ENCODE results near the gene GXYLT1. TPM values are rescaled to one million over a fixed set of nuclear protein-coding genes. Genes with fewer than 3 reads are reported as not detected.
"Not testable (repeated sequence)": the region's sequence is repeated elsewhere in the genome, so short reads cannot be mapped to it uniquely, and the experiment has no call there.

Gene GXYLT1
- total and polyA plus RNA-seq, 9 of the 15 experiments (the other 6 are each of a cell fraction or from before 2014, with no cell fraction given) = 1.4 to 9.3 (median 5.5) TPM

- TF ChIP-seq LCOR (CRISPR knock-in tag; IDR thresholded peaks at IDR 0.05) = no peak
- TF ChIP-seq POLR2H (tag; IDR thresholded peaks at IDR 0.05; ENCODE audit: low read depth) = no peak
- no peak for TF ChIP-seq COPS2 (conservative IDR thresholded peaks at IDR 0.05)
- TF ChIP-seq CREB1 (IDR thresholded peaks at IDR 0.05) = no peak
- no peak for TF ChIP-seq CREB1 (CRISPR knock-in tag; IDR thresholded peaks at IDR 0.05)
- no peak for TF ChIP-seq ZKSCAN1 (IDR thresholded peaks at IDR 0.05; ENCODE audit: low read depth, low read length)
- TF ChIP-seq NFIX (CRISPR knock-in tag; IDR thresholded peaks at IDR 0.05; ENCODE audit: low read depth) = no peak
- TF ChIP-seq MAZ (CRISPR knock-in tag; conservative IDR thresholded peaks at IDR 0.05 in 1 of 2, IDR thresholded peaks at IDR 0.05 in 1 of 2) = no peak
Observed at GRCh38 chr12:42053456-42053855, 91.2 kb downstream of the GXYLT1 start (continued).

DNA sequence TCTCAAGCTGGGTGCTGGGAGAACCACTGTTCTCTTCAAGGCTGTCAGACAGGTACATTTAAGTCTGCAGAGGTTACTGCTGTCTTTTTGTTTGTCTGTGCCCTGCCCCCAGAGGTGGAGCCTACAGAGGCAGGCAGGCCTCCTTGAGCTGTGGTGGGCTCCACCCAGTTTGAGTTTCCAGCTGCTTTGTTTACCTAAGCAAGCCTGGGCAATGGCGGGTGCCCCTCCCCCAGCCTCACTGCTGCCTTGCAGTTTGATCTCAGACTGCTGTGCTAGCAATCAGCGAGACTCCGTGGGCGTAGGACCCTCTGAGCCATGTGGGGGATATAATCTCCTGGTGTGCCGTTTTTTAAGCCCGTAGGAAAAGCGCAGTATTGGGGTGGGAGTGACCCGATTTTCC lies 95.7 kb downstream of the GXYLT1 start:
- H3K9me3 ChIP-seq (replicated peaks; ENCODE audit: control insufficient read depth, insufficient read depth, low read depth, low read length); H3K9ac ChIP-seq (ENCODE audit: insufficient read depth in 1 of 2, low read depth in 2 of 2, low read length in 2 of 2); ATAC-seq; DNase-seq (ENCODE audit: extremely low read depth in 1 of 4, low spot score in 3 of 4); H3K4me1 ChIP-seq (replicated peaks in 1 of 2; ENCODE audit: control insufficient read depth in 2 of 2, insufficient read depth in 2 of 2, low read length in 2 of 2); H3K27me3 ChIP-seq (ENCODE audit: control insufficient read depth in 2 of 2, insufficient read depth in 2 of 2, low read length in 2 of 2); BruUV-seq (replicated peaks); H3K4me3 ChIP-seq; H3K9me1 ChIP-seq (ENCODE audit: control insufficient read depth, insufficient read depth, low read length); H4K20me1 ChIP-seq (replicated peaks; ENCODE audit: control insufficient read depth, insufficient read depth, low read length); intact Hi-C loops (cut with micrococcal nuclease); CTCF ChIA-PET (ENCODE audit: low intra/inter-chr PET ratio); H3K36me3 ChIP-seq (ENCODE audit: control insufficient read depth, insufficient read depth, low read length); POLR2A ChIA-PET; H3K79me2 ChIP-seq (ENCODE audit: control insufficient read depth, insufficient read depth, low read length); FAIRE-seq; H3K27ac ChIP-seq (ENCODE audit: extremely low read depth, low read depth, low read length); in situ Hi-C loops (cut with MboI): not testable (repeated sequence)
- TF ChIP-seq EGR1 (conservative IDR thresholded peaks at IDR 0.05) (0 out of 2 replicates have a peak, but pooled peaks have one; percentile 5), FOXA3 (CRISPR knock-in tag; conservative IDR thresholded peaks at IDR 0.05 in 1 of 2, IDR thresholded peaks at IDR 0.05 in 1 of 2) (peak; percentile 73 to 78; a peak in 3 of 4 replicates)
- peak overlapping the region; percentile 33; the same call in 1 of the 2 replicates for H3K4me2 ChIP-seq (ENCODE audit: insufficient read depth, low read length)
- 0% methylated on average over 6 of the region's 8 CpGs for WGBS (ENCODE audit: insufficient coverage, low coverage, missing lambda C conversion rate)
- peak overlapping the region; percentile 76; the same call in 1 of the 2 replicates for H2AFZ ChIP-seq (ENCODE audit: low read depth, low read length)
